HepG2 (cell line): ENCODE measurements around the gene RAB40C. TPM values are rescaled to one million over a fixed set of nuclear protein-coding genes. Genes with fewer than 3 reads are reported as not detected.

Experiments
- ATAC-seq: fragments of 200-7000 bp; cut with Tn5 transposase; 3 replicates; pipeline ENCODE4 v1.9.1; 2020; ENCODE audit warnings: mild to moderate bottlenecking, moderate library complexity
- BruUV-seq: library from RNA; stranded (reverse); fragments of 400-500 nt; replicated peaks from 2 replicates; lab custom pipeline; 2021; lab: Mats Ljungman, UMichigan
- CTCF ChIA-PET: fragments of 300-600 bp; formaldehyde crosslinking; extraction: SDS; loops from one replicate; lab custom pipeline; 2021; ENCODE audit warnings: low total read pairs, inconsistent platforms, low intra/inter-chr PET ratio; lab: Yijun Ruan, JAX
- POLR2A ChIA-PET: fragments of 350-600 bp; sonication (Branson Sonifier 250); formaldehyde crosslinking; loops from one replicate; lab custom pipeline; 2020; ENCODE audit warnings: antibody characterized with exemption, inconsistent platforms; lab: Yijun Ruan, JAX
- DNase-seq: peaks from one replicate; pipeline ENCODE4 v3.0.0-alpha.2; 2015; ENCODE audit warnings: low spot score
- FAIRE-seq: peaks from 3 replicates; lab custom pipeline; 2011; peaks lifted over from hg19 to GRCh38; lab: Jason Lieb, UNC
- H2AFZ ChIP-seq: one replicate; pipeline ENCODE4 v1.6.1; 2011; ENCODE audit warnings: low read length, inconsistent platforms
- H3K27ac ChIP-seq: fragments of 300-600 bp; 3 replicates; pipeline ENCODE4 v1.8.0; 2011; ENCODE audit warnings: mixed run types, mild to moderate bottlenecking, mixed read lengths, low read length, inconsistent platforms; ENCODE audit not compliant: insufficient read depth; ENCODE audit errors: extremely low read length
- H3K27me3 ChIP-seq, 2 experiments: fragments of 200-600 bp in 1 of 2; 2 replicates in 1 of 2; 3 replicates in 1 of 2; pipeline versions ENCODE4 v1.6.0 to v1.8.0; 2011; ENCODE audit warnings: low read length in 2 of 2, mild to moderate bottlenecking in 2 of 2, moderate library complexity in 2 of 2, inconsistent platforms in 1 of 2; ENCODE audit not compliant: insufficient read depth in 2 of 2, control insufficient read depth in 1 of 2
- H3K36me3 ChIP-seq, 2 experiments: fragments of 200-600 bp in 1 of 2; replicated peaks in 1 of 2; 2 replicates in 1 of 2; 3 replicates in 1 of 2; pipeline versions ENCODE4 v1.5.1 to v1.8.0; 2011; ENCODE audit warnings: low read length in 2 of 2, inconsistent platforms in 1 of 2; ENCODE audit not compliant: insufficient read depth in 2 of 2, control insufficient read depth in 1 of 2
- H3K4me1 ChIP-seq: 2 replicates; pipeline ENCODE4 v1.5.1; 2012; ENCODE audit warnings: low read length, inconsistent platforms; ENCODE audit not compliant: insufficient read depth
- H3K4me2 ChIP-seq: 2 replicates; pipeline ENCODE4 v1.6.0; 2011; ENCODE audit warnings: low read depth, low read length, inconsistent platforms
- H3K4me3 ChIP-seq, 3 experiments: fragments of 200-600 bp in 1 of 3; sonication (generic), shearing (Covaris generic) in 1 of 3; replicated peaks in 1 of 3; 2 replicates each; pipeline ENCODE4 v1.5.1; 2011 to 2016; ENCODE audit warnings: low read length in 3 of 3, inconsistent platforms in 2 of 3, low read depth in 2 of 3, mild to moderate bottlenecking in 2 of 3, control low read depth in 1 of 3, mixed read lengths in 1 of 3; ENCODE audit not compliant: insufficient read depth in 1 of 3
- H3K79me2 ChIP-seq: one replicate; pipeline ENCODE4 v1.6.1; 2011; ENCODE audit warnings: low read length, inconsistent platforms; ENCODE audit not compliant: insufficient read depth
- H3K9ac ChIP-seq: 2 replicates; pipeline ENCODE4 v1.6.0; 2011; ENCODE audit warnings: mild to moderate bottlenecking, low read depth, low read length, inconsistent platforms; ENCODE audit not compliant: insufficient read depth
- H3K9me3 ChIP-seq: 2 replicates; pipeline ENCODE4 v1.5.1; 2012; ENCODE audit warnings: mild to moderate bottlenecking, low read length
- H4K20me1 ChIP-seq: 2 replicates; pipeline ENCODE4 v1.6.0; 2011; ENCODE audit warnings: inconsistent platforms, mild to moderate bottlenecking, low read length, moderate library complexity; ENCODE audit not compliant: insufficient read depth
- AFF4 ChIP-seq: sonication (generic); formaldehyde crosslinking; IDR thresholded peaks from 2 replicates; pipeline ENCODE4 v1.4.0; 2020; ENCODE audit warnings: missing genetic modification reagents
- AGO2 ChIP-seq: fragments of 200-400 bp; formaldehyde crosslinking; optimal IDR thresholded peaks from 2 replicates; pipeline ENCODE3; 2017; ENCODE audit warnings: mild to moderate bottlenecking, low read depth, low read length, moderate library complexity
- CREM ChIP-seq, 2 experiments: sonication (generic) in 1 of 2; formaldehyde crosslinking in 1 of 2; IDR thresholded peaks; 2 replicates each; pipeline versions ENCODE4 v1.4.0 to v1.6.1; 2016 to 2020; ENCODE audit warnings: antibody characterized with exemption in 1 of 2, mild to moderate bottlenecking in 1 of 2, missing genetic modification reagents in 1 of 2
- E2F1 ChIP-seq: sonication (generic); formaldehyde crosslinking; IDR thresholded peaks from 2 replicates; pipeline ENCODE4 v1.5.0; 2020; ENCODE audit warnings: missing genetic modification reagents
- HNRNPL ChIP-seq: fragments of 200-400 bp; formaldehyde crosslinking; IDR thresholded peaks from 2 replicates; pipeline ENCODE4 v1.6.1; 2017; ENCODE audit warnings: mild to moderate bottlenecking, low read depth, low read length
- IKZF5 ChIP-seq: IDR thresholded peaks from 2 replicates; pipeline ENCODE4 v1.6.1; 2018; ENCODE audit warnings: missing genetic modification reagents, mild to moderate bottlenecking, missing compliant biosample characterization
- PLSCR1 ChIP-seq: sonication (generic); formaldehyde crosslinking; IDR thresholded peaks from 2 replicates; pipeline ENCODE4 v1.5.0; 2020; ENCODE audit warnings: missing genetic modification reagents, mild to moderate bottlenecking, borderline replicate concordance
- POLR2A ChIP-seq, 2 experiments: IDR thresholded peaks; 2 replicates each; pipeline ENCODE4 v1.6.1; 2011; ENCODE audit warnings: low read depth in 2 of 2, low read length in 2 of 2, mild to moderate bottlenecking in 1 of 2, moderate library complexity in 1 of 2; ENCODE audit not compliant: insufficient read depth in 1 of 2
- RBFOX2 ChIP-seq: fragments of 200-400 bp; formaldehyde crosslinking; IDR thresholded peaks from 2 replicates; pipeline ENCODE4 v1.6.1; 2017; ENCODE audit warnings: low read depth, mild to moderate bottlenecking, low read length
- RELA ChIP-seq: sonication (generic); formaldehyde crosslinking; IDR thresholded peaks from 2 replicates; pipeline ENCODE4 v1.4.0; 2020; ENCODE audit warnings: missing genetic modification reagents
- ZBTB38 ChIP-seq: sonication (generic); formaldehyde crosslinking; IDR thresholded peaks from 2 replicates; pipeline ENCODE4 v1.5.1; 2020; ENCODE audit warnings: mild to moderate bottlenecking, missing genetic modification reagents
- ZNF121 ChIP-seq: sonication (generic); formaldehyde crosslinking; IDR thresholded peaks from 2 replicates; pipeline ENCODE4 v1.5.0; 2020; ENCODE audit warnings: mild to moderate bottlenecking, missing genetic modification reagents
- ZNF296 ChIP-seq: sonication (generic); formaldehyde crosslinking; conservative IDR thresholded peaks from 2 replicates; pipeline ENCODE4 v1.5.0; 2020; ENCODE audit warnings: mild to moderate bottlenecking, missing genetic modification reagents
- ZNF335 ChIP-seq: sonication (generic); formaldehyde crosslinking; IDR thresholded peaks from 2 replicates; pipeline ENCODE4 v1.4.0; 2020; ENCODE audit warnings: missing genetic modification reagents
- ZNF616 ChIP-seq: sonication (generic); formaldehyde crosslinking; IDR thresholded peaks from 2 replicates; pipeline ENCODE4 v1.5.0; 2020; ENCODE audit warnings: low read depth, mild to moderate bottlenecking, missing genetic modification reagents
- ZSCAN5A ChIP-seq: sonication (generic); formaldehyde crosslinking; IDR thresholded peaks from 2 replicates; pipeline ENCODE4 v1.8.0; 2022; ENCODE audit warnings: mild to moderate bottlenecking, missing genetic modification reagents, borderline replicate concordance
- WGBS: methylation state at CpG from one replicate; pipeline ENCODE4 v1.1.6; 2017; ENCODE audit warnings: low lambda C conversion rate; 5-methylcytosine and 5-hydroxymethylcytosine counted together
- in situ Hi-C: cut with HindIII; loops from 2 replicates; pipeline ENCODE4 v1.10.0; 2017; ENCODE audit warnings: low pct_unique_long_range_greater_than_20kb; ENCODE audit not compliant: extremely low pct_ligation_motif_present
- intact Hi-C: fragments of 100-400 bp; cut with micrococcal nuclease; formaldehyde crosslinking; loops from one replicate; pipeline ENCODE4 v1.10.0; 2022; ENCODE audit not compliant: unreplicated experiment
- polyA plus RNA-seq, 8 experiments: library from polyadenylated mRNA; depleted of rRNA in 3 of 8; stranded (reverse) in 7 of 8; unstranded in 1 of 8; fragments of >200 nt; fragmentation: Illumina TruSeq in 4 of 8; extraction: Trizol in 4 of 8; gene quantifications; 2 replicates each; pipeline versions ENCODE4 v1.2.1 to v1.2.3, GENCODE V29; 2011 to 2016; ENCODE audit warnings: low read depth in 4 of 8, missing spikeins in 1 of 8, mixed read lengths in 1 of 8; ENCODE audit not compliant: insufficient read depth in 1 of 8
- total RNA-seq, 5 experiments: library from RNA; depleted of rRNA; stranded (reverse); fragments of >200 nt; fragmentation: Illumina TruSeq; extraction: Trizol; gene quantifications; 2 replicates each; pipeline ENCODE4 v1.2.3, GENCODE V29; 2016; ENCODE audit warnings: low read depth in 1 of 5

The RAB40C gene
- total and polyA plus RNA-seq, 2 of the 13 experiments (the other 11 are each of a cell fraction or from before 2014, with no cell fraction given): 7.7 to 11.5 TPM

- peaks cover 22 to 41% of the 10 kb centered on the region in 2 experiments; a peak in 4 of 5 replicates for H3K36me3 ChIP-seq
- intact Hi-C loops: no loop called here
- ATAC-seq (no peak), FAIRE-seq (no peak), DNase-seq (no peak)
- no peak overlapping the region for H3K4me2 ChIP-seq
- no peak overlapping the region for H3K4me3 ChIP-seq
- BruUV-seq: no TSS peak
- no peaks in the 10 kb centered on the region for H3K9me3 ChIP-seq
- ChIA-PET CTCF (no interaction called here), POLR2A (no interaction called here)
- 67% methylated on average over 6 of the region's 22 CpGs for WGBS
- no peak overlapping the region for H3K27ac ChIP-seq
- H3K27me3 ChIP-seq: no peaks in the 10 kb centered on the region; a peak in 1 of 5 replicates
- peaks cover 39% of the 10 kb centered on the region for H3K4me1 ChIP-seq
- peaks cover 4% of the 10 kb centered on the region for H3K79me2 ChIP-seq
- no peak overlapping the region for H3K9ac ChIP-seq
- H4K20me1 ChIP-seq: no peaks in the 10 kb centered on the region
- in situ Hi-C loops: no loop called here
- H2AFZ ChIP-seq: no peak overlapping the region
- TF ChIP-seq IKZF5: no peak
- TF ChIP-seq CREM (IDR thresholded peaks at IDR 0.05): no peak
- no peak for TF ChIP-seq CREM (CRISPR knock-in tag; IDR thresholded peaks at IDR 0.05)
- no peak for TF ChIP-seq RELA (CRISPR knock-in tag)
- no peak for TF ChIP-seq AFF4
- peak in 1 of 2 experiments; percentile 32; a peak in 2 of 4 replicates for TF ChIP-seq POLR2A (IDR thresholded peaks at IDR 0.05; ENCODE audit: insufficient read depth in 1 of 2, low read depth in 2 of 2, low read length in 2 of 2)
- no peak for TF ChIP-seq E2F1
- no peak for TF ChIP-seq ZSCAN5A
- TF ChIP-seq ZNF121 (CRISPR knock-in tag): no peak
- TF ChIP-seq ZNF296 (CRISPR knock-in tag): 0 out of 2 replicates have a peak, but pooled peaks have one; percentile 35
- TF ChIP-seq ZNF616 (CRISPR knock-in tag): no peak
- no peak for TF ChIP-seq PLSCR1
- no peak for TF ChIP-seq ZNF335 (CRISPR knock-in tag)
- TF ChIP-seq HNRNPL: 0 out of 2 replicates have a peak, but pooled peaks have one; percentile 59
- TF ChIP-seq AGO2: peak; percentile 71
- TF ChIP-seq ZBTB38 (CRISPR knock-in tag): peak; percentile 31; the same call in 1 of the 2 replicates
- peak; percentile 42; the same call in 1 of the 2 replicates for TF ChIP-seq RBFOX2
Measured at GRCh38 chr16:674214-674881, 84.5 kb downstream of the RAB40C start.
